A549 treated with Hydrocortisone at 1 μM for 4 hours (cell line): Measurements from ENCODE around the gene GAD2. TPM values are rescaled to one million over a fixed set of nuclear protein-coding genes. Genes with fewer than 3 reads are reported as not detected.

Experiments
- total RNA-seq: library from RNA; stranded (reverse); fragments of 200-300 nt; extraction: Qiagen RNA extraction; gene quantifications from 5 replicates; pipeline ENCODE4 v1.2.3, GENCODE V29; 2022

GAD2 gene
- not detected in 5 replicates for total RNA-seq

DNA sequence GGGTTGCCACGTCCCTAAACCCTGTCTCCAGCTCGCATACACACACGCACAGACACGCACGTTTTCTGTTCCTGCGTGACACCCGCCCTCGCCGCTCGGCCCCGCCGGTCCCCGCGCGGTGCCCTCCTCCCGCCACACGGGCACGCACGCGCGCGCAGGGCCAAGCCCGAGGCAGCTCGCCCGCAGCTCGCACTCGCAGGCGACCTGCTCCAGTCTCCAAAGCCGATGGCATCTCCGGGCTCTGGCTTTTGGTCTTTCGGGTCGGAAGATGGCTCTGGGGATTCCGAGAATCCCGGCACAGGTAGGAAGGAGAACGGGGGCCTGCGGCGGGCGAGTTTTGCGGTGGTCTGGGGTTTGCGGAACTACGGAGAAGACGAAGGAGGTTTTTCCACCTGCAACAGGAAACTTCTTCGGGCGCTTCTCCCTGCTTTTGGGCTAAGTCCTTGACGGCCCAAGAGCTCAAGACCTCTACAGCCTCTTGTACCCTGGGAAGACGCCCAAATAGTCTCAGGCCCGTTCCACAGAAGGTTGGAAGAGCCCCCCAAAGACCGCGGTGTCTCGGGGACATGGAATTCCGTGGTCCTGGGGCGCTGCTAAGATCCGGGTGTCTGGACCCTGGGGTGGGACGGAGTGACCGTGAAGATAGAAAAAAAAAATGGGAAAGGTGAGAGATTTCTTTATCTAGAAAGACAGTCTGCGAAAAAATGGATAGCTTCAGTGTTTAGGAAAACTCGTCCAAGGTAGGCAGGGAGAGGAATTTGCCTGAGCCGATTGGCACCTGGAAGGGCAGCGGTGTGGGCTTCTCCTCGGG lies at the start of gene GAD2:
Gene GAD2 (plus strand): TSS at position 190 of the 811 bp plus-strand sequence. CDS start 36 bp downstream, at position 226.

Other genes starting within 250 kb of the GAD2 start
- 5.1 to 6.4 TPM (median 5.9 TPM) in 5 replicates for gene APBB1IP, start 221.6 kb downstream of the GAD2 start, total RNA-seq